IPS-18a (cell line): ENCODE results near the gene ABCB10.
"Not testable (repeated sequence)": the region's sequence is repeated elsewhere in the genome, so short reads cannot be mapped to it uniquely, and the experiment has no call there.

Experiments used
- H3K27ac ChIP-seq: one replicate; pipeline ENCODE4 v1.5.1; 2013; ENCODE audit warnings: low read length
- H3K27me3 ChIP-seq: one replicate; pipeline ENCODE4 v1.6.1; 2013; ENCODE audit warnings: mild to moderate bottlenecking, low read length; ENCODE audit not compliant: control insufficient read depth, insufficient read depth
- H3K36me3 ChIP-seq: one replicate; pipeline ENCODE4 v1.6.1; 2013; ENCODE audit warnings: low read depth, low read length; ENCODE audit not compliant: control insufficient read depth
- H3K4me1 ChIP-seq: one replicate; pipeline ENCODE4 v1.6.1; 2013; ENCODE audit warnings: low read depth, low read length; ENCODE audit not compliant: control insufficient read depth
- H3K4me3 ChIP-seq: one replicate; pipeline ENCODE4 v1.5.1; 2013; ENCODE audit warnings: low read length
- H3K9ac ChIP-seq: one replicate; pipeline ENCODE4 v1.6.1; 2013; ENCODE audit warnings: mild to moderate bottlenecking, low read length, moderate library complexity
- H3K9me3 ChIP-seq: one replicate; pipeline ENCODE4 v1.6.1; 2013; ENCODE audit warnings: low read depth, low read length; ENCODE audit not compliant: control insufficient read depth

ABCB10 gene

GRCh38 chr1:229523052-229523451 is 35.5 kb downstream of the ABCB10 start:
- H3K4me3 ChIP-seq: no peak overlapping the region
- H3K27ac ChIP-seq: no peak overlapping the region
- no peaks in the 10 kb centered on the region for H3K4me1 ChIP-seq
- peaks cover 5% of the 10 kb centered on the region for H3K36me3 ChIP-seq
- no peaks in the 10 kb centered on the region for H3K27me3 ChIP-seq
- H3K9me3 ChIP-seq: no peaks in the 10 kb centered on the region
- no peak overlapping the region for H3K9ac ChIP-seq

GRCh38 chr1:229514578-229515275 is 43.8 kb downstream of the ABCB10 start:
- H3K9me3 ChIP-seq: no peaks in the 10 kb centered on the region
- H3K27ac ChIP-seq: no peak overlapping the region
- no peak overlapping the region for H3K4me3 ChIP-seq
- H3K36me3 ChIP-seq: no peaks in the 10 kb centered on the region
- no peaks in the 10 kb centered on the region for H3K4me1 ChIP-seq
- no peak overlapping the region for H3K9ac ChIP-seq
- no peaks in the 10 kb centered on the region for H3K27me3 ChIP-seq

GRCh38 chr1:229511625-229512024 is 46.9 kb downstream of the ABCB10 start:
- H3K27ac ChIP-seq, H3K9me3 ChIP-seq, H3K36me3 ChIP-seq, H3K4me1 ChIP-seq, H3K9ac ChIP-seq, H3K4me3 ChIP-seq, H3K27me3 ChIP-seq: not testable (repeated sequence)

- not testable (repeated sequence) for H3K4me3 ChIP-seq
Measured at GRCh38 chr1:229511201-229511600, 47.3 kb downstream of the ABCB10 start.

GRCh38 chr1:229509576-229509975 is 48.9 kb downstream of the ABCB10 start:
- H3K9ac ChIP-seq: no peak overlapping the region
- H3K27me3 ChIP-seq: no peaks in the 10 kb centered on the region
- no peak overlapping the region for H3K27ac ChIP-seq
- H3K4me3 ChIP-seq: no peak overlapping the region
- H3K9me3 ChIP-seq: no peaks in the 10 kb centered on the region
- H3K4me1 ChIP-seq: peaks cover 6% of the 10 kb centered on the region
- H3K36me3 ChIP-seq: peaks cover 8% of the 10 kb centered on the region

More at GRCh38 chr1:229511201-229511600, 47.3 kb downstream of the ABCB10 start:
- H3K4me1 ChIP-seq, H3K27me3 ChIP-seq, H3K27ac ChIP-seq, H3K9ac ChIP-seq, H3K9me3 ChIP-seq, H3K36me3 ChIP-seq: not testable (repeated sequence)

- H3K27ac ChIP-seq: peak overlapping the region; percentile 81
- H3K4me1 ChIP-seq: peaks cover 6% of the 10 kb centered on the region
- H3K9ac ChIP-seq: peak overlapping the region; percentile 94
- H3K9me3 ChIP-seq: no peaks in the 10 kb centered on the region
- H3K36me3 ChIP-seq: peaks cover 8% of the 10 kb centered on the region
- H3K27me3 ChIP-seq: no peaks in the 10 kb centered on the region
- H3K4me3 ChIP-seq: peak overlapping the region; percentile 99
Measured at GRCh38 chr1:229508823-229509337, 49.6 kb downstream of the ABCB10 start.

- Histone ChIP-seq H3K9me3 (no peaks in the 10 kb centered on the region), H3K4me3 (peak within 1 kb of the TSS; percentile 99), H3K27ac (peak within 1 kb of the TSS; percentile 81), H3K27me3 (no peaks in the 10 kb centered on the region), H3K4me1 (peaks cover 6% of the 10 kb centered on the region), H3K36me3 (peaks cover 8% of the 10 kb centered on the region), H3K9ac (peak within 1 kb of the TSS; percentile 94)
Measured at GRCh38 chr1:229507951-229508822, 50.3 kb downstream of the ABCB10 start, which contains the start of gene NUP133. TSS of gene NUP133 (minus strand) at chr1:229508341. CDS start at chr1:229508249, 92 bp downstream.

GRCh38 chr1:229507502-229507901 is 51.0 kb downstream of the ABCB10 start:
- Histone ChIP-seq H3K27ac (peak overlapping the region; percentile 67), H3K9me3 (no peaks in the 10 kb centered on the region), H3K4me3 (peak overlapping the region; percentile 99), H3K4me1 (peaks cover 6% of the 10 kb centered on the region), H3K36me3 (peaks cover 8% of the 10 kb centered on the region), H3K9ac (peak overlapping the region; percentile 94), H3K27me3 (no peaks in the 10 kb centered on the region)

- Histone ChIP-seq H3K9me3 (no peaks in the 10 kb centered on the region), H3K36me3 (peaks cover 13% of the 10 kb centered on the region), H3K27me3 (no peaks in the 10 kb centered on the region), H3K9ac (peak overlapping the region; percentile 94), H3K4me1 (peaks cover 6% of the 10 kb centered on the region), H3K27ac (no peak overlapping the region), H3K4me3 (peak overlapping the region; percentile 99)
Measured at GRCh38 chr1:229506633-229507032, 51.9 kb downstream of the ABCB10 start.

- Histone ChIP-seq H3K9ac (no peak overlapping the region), H3K4me1 (no peaks in the 10 kb centered on the region), H3K4me3 (no peak overlapping the region), H3K27me3 (no peaks in the 10 kb centered on the region), H3K9me3 (no peaks in the 10 kb centered on the region), H3K27ac (no peak overlapping the region), H3K36me3 (peaks cover 79% of the 10 kb centered on the region)
Measured at GRCh38 chr1:229495782-229496181, 62.7 kb downstream of the ABCB10 start.

- no peaks in the 10 kb centered on the region for H3K27me3 ChIP-seq
- H3K4me3 ChIP-seq: no peak overlapping the region
- peaks cover 75% of the 10 kb centered on the region for H3K36me3 ChIP-seq
Measured at GRCh38 chr1:229487181-229487580, 71.3 kb downstream of the ABCB10 start.

More at GRCh38 chr1:229487181-229487580, 71.3 kb downstream of the ABCB10 start:
- Histone ChIP-seq H3K9me3 (no peaks in the 10 kb centered on the region), H3K4me1 (no peaks in the 10 kb centered on the region), H3K9ac (no peak overlapping the region), H3K27ac (no peak overlapping the region)
